Measurements from ENCODE around the gene LONP1. TPM values are rescaled to one million over a fixed set of nuclear protein-coding genes. Genes with fewer than 3 reads are reported as not detected.

The LONP1 gene
- total RNA-seq, 2 experiments from 2014 or later: 71.7 to 79.6 TPM

- DNase-seq: no peak
- Mint-ChIP-seq H3K4me1 (no peaks in the 10 kb centered on the region), H3K9me3 (no peaks in the 10 kb centered on the region), H3K36me3 (ENCODE audit: low read depth) (no peaks in the 10 kb centered on the region), H3K27ac (no peak overlapping the region), H3K27me3 (peaks cover 1% of the 10 kb centered on the region), H3K4me3 (no peak overlapping the region)
- ChIA-PET POLR2A (interaction anchor here (0.7 kb wide), 1 partner anchor 507 kb away, joined by 7 read pairs; no protein-coding TSS in a partner anchor), CTCF (no interaction called here)
Measured at GRCh38 chr19:5727453-5728050, 7.6 kb upstream of the LONP1 start.

GRCh38 chr19:5719274-5719960, 529 bp downstream of the LONP1 start:
- peaks cover 33% of the 10 kb centered on the region for H3K4me1 Mint-ChIP-seq
- no peaks in the 10 kb centered on the region for H3K9me3 Mint-ChIP-seq
- H3K4me3 Mint-ChIP-seq: peak overlapping the region; percentile 96
- ChIA-PET POLR2A (interaction anchor here (0.6 kb wide), 1 partner anchor 30 kb away, joined by 4 read pairs; no protein-coding TSS in a partner anchor), CTCF (interaction anchor here (0.6 to 3.2 kb wide), 11 partner anchors 11 to 93 kb away, joined by 3 to 17 read pairs (median 5); partner anchors contain the start of gene RPL36)
- H3K27me3 Mint-ChIP-seq: no peaks in the 10 kb centered on the region
- DNase-seq: peak; percentile 39
- peaks cover 14% of the 10 kb centered on the region for H3K36me3 Mint-ChIP-seq (ENCODE audit: low read depth)
- peak overlapping the region; percentile 97 for H3K27ac Mint-ChIP-seq

GRCh38 chr19:5718579-5719273, 1.2 kb downstream of the LONP1 start:
- peaks cover 36% of the 10 kb centered on the region for H3K4me1 Mint-ChIP-seq
- peak overlapping the region; percentile 97 for H3K27ac Mint-ChIP-seq
- peaks cover 18% of the 10 kb centered on the region for H3K36me3 Mint-ChIP-seq (ENCODE audit: low read depth)
- peak overlapping the region; percentile 96 for H3K4me3 Mint-ChIP-seq
- POLR2A ChIA-PET: interaction anchor here (0.5 kb wide), 1 partner anchor 18 kb away, joined by 3 read pairs; no protein-coding TSS in a partner anchor
- H3K27me3 Mint-ChIP-seq: no peaks in the 10 kb centered on the region
- peak; percentile 56 for DNase-seq
- no peaks in the 10 kb centered on the region for H3K9me3 Mint-ChIP-seq
- CTCF ChIA-PET: interaction anchor here (0.6 to 3.2 kb wide), 6 partner anchors 10 to 85 kb away, joined by 3 to 17 read pairs (median 6); partner anchors contain the start of gene RPL36

- peaks cover 20% of the 10 kb centered on the region for H3K36me3 Mint-ChIP-seq (ENCODE audit: low read depth)
- no peak for DNase-seq
- peaks cover 36% of the 10 kb centered on the region for H3K4me1 Mint-ChIP-seq
- ChIA-PET CTCF (interaction anchor here (0.5 to 3.2 kb wide), 6 partner anchors 10 to 86 kb away, joined by 3 to 17 read pairs (median 6); partner anchors contain the start of gene RPL36), POLR2A (no interaction called here)
- no peaks in the 10 kb centered on the region for H3K27me3 Mint-ChIP-seq
- peak overlapping the region; percentile 96 for H3K4me3 Mint-ChIP-seq
- H3K27ac Mint-ChIP-seq: peak overlapping the region; percentile 97
- no peaks in the 10 kb centered on the region for H3K9me3 Mint-ChIP-seq
Measured at GRCh38 chr19:5718037-5718578, 1.8 kb downstream of the LONP1 start.

GRCh38 chr19:5717215-5717935, 2.6 kb downstream of the LONP1 start:
- Mint-ChIP-seq H3K4me1 (peaks cover 36% of the 10 kb centered on the region), H3K36me3 (ENCODE audit: low read depth) (peaks cover 20% of the 10 kb centered on the region), H3K9me3 (no peaks in the 10 kb centered on the region), H3K27me3 (no peaks in the 10 kb centered on the region), H3K27ac (peak overlapping the region; percentile 66), H3K4me3 (peak overlapping the region; percentile 96)
- no peak for DNase-seq
- ChIA-PET POLR2A (no interaction called here), CTCF (interaction anchor here (0.5 to 2.4 kb wide), 5 partner anchors 26 to 779 kb away, joined by 3 to 6 read pairs (median 4); partner anchors contain the start of gene RPL36)

GRCh38 chr19:5714816-5715215, 5.1 kb downstream of the LONP1 start:
- Mint-ChIP-seq H3K4me3 (no peak overlapping the region), H3K36me3 (ENCODE audit: low read depth) (peaks cover 27% of the 10 kb centered on the region), H3K9me3 (no peaks in the 10 kb centered on the region), H3K27me3 (no peaks in the 10 kb centered on the region), H3K27ac (no peak overlapping the region), H3K4me1 (peaks cover 28% of the 10 kb centered on the region)
- POLR2A ChIA-PET: no interaction called here
- DNase-seq: no peak
- CTCF ChIA-PET: interaction anchor here (0.8 to 1.6 kb wide), 2 partner anchors 24 to 28 kb away, joined by 3 to 10 read pairs; no protein-coding TSS in a partner anchor

GRCh38 chr19:5713228-5713627, 6.7 kb downstream of the LONP1 start:
- Mint-ChIP-seq H3K36me3 (ENCODE audit: low read depth) (peaks cover 19% of the 10 kb centered on the region), H3K4me1 (peaks cover 19% of the 10 kb centered on the region), H3K27ac (no peak overlapping the region), H3K9me3 (no peaks in the 10 kb centered on the region), H3K4me3 (no peak overlapping the region), H3K27me3 (no peaks in the 10 kb centered on the region)
- ChIA-PET POLR2A (no interaction called here), CTCF (interaction anchor here (1.2 to 2.9 kb wide), 4 partner anchors 7 to 91 kb away, joined by 3 to 16 read pairs (median 7); partner anchors contain the start of genes CATSPERD and RPL36)
- DNase-seq: no peak

- H3K4me3 Mint-ChIP-seq: no peak overlapping the region
- H3K36me3 Mint-ChIP-seq (ENCODE audit: low read depth): peaks cover 25% of the 10 kb centered on the region
- peaks cover 8% of the 10 kb centered on the region for H3K4me1 Mint-ChIP-seq
- H3K27ac Mint-ChIP-seq: no peak overlapping the region
- no peaks in the 10 kb centered on the region for H3K9me3 Mint-ChIP-seq
- H3K27me3 Mint-ChIP-seq: no peaks in the 10 kb centered on the region
- CTCF ChIA-PET: interaction anchor here (0.8 to 2.9 kb wide), 4 partner anchors 9 to 24 kb away, joined by 3 to 16 read pairs (median 3); partner anchors contain the start of genes CATSPERD and RPL36
- POLR2A ChIA-PET: interaction anchor here (0.5 kb wide), 1 partner anchor 47 kb away, joined by 3 read pairs; no protein-coding TSS in a partner anchor
- no peak for DNase-seq
Measured at GRCh38 chr19:5711713-5712161, 8.2 kb downstream of the LONP1 start.

GRCh38 chr19:5711025-5711424, 8.9 kb downstream of the LONP1 start:
- Mint-ChIP-seq H3K36me3 (ENCODE audit: low read depth) (peaks cover 30% of the 10 kb centered on the region), H3K27me3 (no peaks in the 10 kb centered on the region), H3K4me1 (peaks cover 6% of the 10 kb centered on the region), H3K9me3 (no peaks in the 10 kb centered on the region), H3K4me3 (no peak overlapping the region), H3K27ac (no peak overlapping the region)
- CTCF ChIA-PET: interaction anchor here (1.4 kb wide), 1 partner anchor 9 kb away, joined by 3 read pairs; the partner anchor contains the start of genes CATSPERD and LONP1
- POLR2A ChIA-PET: no interaction called here
- DNase-seq: no peak

- peaks cover 30% of the 10 kb centered on the region for H3K36me3 Mint-ChIP-seq (ENCODE audit: low read depth)
- DNase-seq: no peak
- no peak overlapping the region for H3K27ac Mint-ChIP-seq
- no peak overlapping the region for H3K4me3 Mint-ChIP-seq
- CTCF ChIA-PET: interaction anchor here (0.8 to 3.3 kb wide), 4 partner anchors 12 to 26 kb away, joined by 3 to 13 read pairs (median 8); partner anchors contain the start of genes CATSPERD, LONP1 and RPL36
- no peaks in the 10 kb centered on the region for H3K27me3 Mint-ChIP-seq
- no peaks in the 10 kb centered on the region for H3K9me3 Mint-ChIP-seq
- no peaks in the 10 kb centered on the region for H3K4me1 Mint-ChIP-seq
- POLR2A ChIA-PET: no interaction called here
Measured at GRCh38 chr19:5707576-5708575, 12.1 kb downstream of the LONP1 start.

Data from activated CD4-positive, alpha-beta T cell treated with anti-CD3 and anti-CD28 coated beads, Interleukin-2, amount 10 ng/mL, durations not matched to agents 7 days and 5 days (primary cell).